Subcutaneous adipose tissue (tissue), 4 donors: ENCODE results near the gene PRDM5. TPM values are rescaled to one million over a fixed set of nuclear protein-coding genes. Genes with fewer than 3 reads are reported as not detected.

Source experiments
- CTCF ChIP-seq: fragments of 450-650 bp; IDR thresholded peaks from one replicate; pipeline ENCODE4 v1.5.1; 2016; ENCODE audit warnings: low read depth, mild to moderate bottlenecking, control low read depth, antibody characterized with exemption, moderate library complexity
- total RNA-seq, 4 donors: library from RNA; depleted of rRNA; stranded (reverse); fragments of >200 nt; gene quantifications; one replicate each; pipeline ENCODE4 v1.1.0, GENCODE V29; 2016

The PRDM5 gene
- total RNA-seq, 4 donors from 2014 or later = 7.3 to 15.4 (median 11.1) TPM

- TF ChIP-seq CTCF = no peak
Measured at GRCh38 chr4:120858776-120859175, 63.8 kb downstream of the PRDM5 start.

GRCh38 chr4:120857312-120857711 is 65.2 kb downstream of the PRDM5 start:
- no peak for TF ChIP-seq CTCF

GRCh38 chr4:120856294-120856693 is 66.2 kb downstream of the PRDM5 start:
- TF ChIP-seq CTCF = no peak

GRCh38 chr4:120855307-120856001 is 67.1 kb downstream of the PRDM5 start:
- no peak for TF ChIP-seq CTCF

GRCh38 chr4:120853161-120853935 is 69.2 kb downstream of the PRDM5 start:
- TF ChIP-seq CTCF = no peak

- no peak for TF ChIP-seq CTCF
Measured at GRCh38 chr4:120850018-120850599, 72.4 kb downstream of the PRDM5 start.

GRCh38 chr4:120847019-120847582 is 75.4 kb downstream of the PRDM5 start:
- TF ChIP-seq CTCF = no peak
